Measurements from ENCODE around the gene TEX54.
"Not testable (repeated sequence)": the region's sequence is repeated elsewhere in the genome, so short reads cannot be mapped to it uniquely, and the experiment has no call there.

TEX54 gene

DNA sequence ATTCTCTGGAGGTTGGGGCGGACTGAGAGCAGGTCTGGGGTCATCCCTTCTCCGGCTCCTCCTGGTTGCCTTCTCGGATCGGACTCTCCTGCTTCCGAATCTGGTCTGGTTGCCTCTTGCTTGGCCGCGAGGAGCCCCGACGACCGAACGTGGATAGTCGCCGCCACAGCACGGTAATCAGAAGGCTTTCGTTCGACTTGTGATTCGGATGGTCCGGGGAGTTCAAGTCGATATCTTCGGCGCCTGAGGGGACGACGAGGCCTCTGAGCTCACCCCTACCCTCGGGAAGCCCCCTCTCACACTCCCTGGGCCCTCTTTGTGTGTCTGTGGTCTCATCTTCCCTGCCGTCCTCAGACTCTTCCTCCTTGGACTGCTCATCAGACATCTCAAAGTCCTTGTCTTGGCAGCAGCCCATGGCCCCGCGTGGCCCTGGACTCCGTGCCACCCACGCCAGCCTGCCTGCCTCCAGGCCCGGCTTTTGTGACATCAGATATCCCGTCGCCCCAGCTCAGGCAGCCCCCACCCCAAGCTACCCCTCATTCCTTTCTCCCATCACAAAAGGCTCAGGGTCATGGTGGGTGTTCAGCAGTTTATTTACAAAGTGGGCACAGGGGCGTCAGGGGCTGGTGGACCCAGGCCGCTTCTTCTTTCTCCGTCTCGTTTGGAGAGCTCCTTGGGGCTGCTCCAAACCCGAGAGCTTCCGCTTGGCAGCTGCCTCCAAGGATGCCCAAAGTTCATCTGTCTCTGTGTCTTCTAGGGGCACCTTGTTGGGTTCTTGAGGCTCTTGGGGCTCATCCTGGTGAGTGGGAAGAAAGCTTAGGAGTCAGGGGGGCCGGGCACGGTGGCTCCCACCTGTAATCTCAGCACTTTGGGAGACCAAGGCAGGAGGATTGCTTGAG, at the start of gene TEX54:
TEX54 (minus strand) TSS at position 506 of the 899 bp plus-strand sequence.
- DNase-seq = no peak

DNA sequence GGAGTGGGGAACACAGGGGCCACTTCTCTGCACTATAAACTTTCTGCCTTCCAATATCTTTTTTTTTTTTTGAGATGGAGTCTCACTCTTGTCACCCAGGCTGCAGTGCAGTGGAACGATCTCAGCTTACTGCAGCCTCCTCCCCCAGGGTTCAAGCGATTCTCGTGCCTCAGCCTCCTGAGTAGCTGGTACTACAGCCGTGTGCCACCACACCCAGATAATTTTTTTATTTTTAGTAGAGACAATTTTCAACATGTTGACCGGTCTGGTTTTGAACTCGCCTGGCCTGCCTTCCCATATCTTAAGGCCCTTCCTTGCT, 49.7 kb upstream of the TEX54 start:
- DNase-seq = no peak

DNA sequence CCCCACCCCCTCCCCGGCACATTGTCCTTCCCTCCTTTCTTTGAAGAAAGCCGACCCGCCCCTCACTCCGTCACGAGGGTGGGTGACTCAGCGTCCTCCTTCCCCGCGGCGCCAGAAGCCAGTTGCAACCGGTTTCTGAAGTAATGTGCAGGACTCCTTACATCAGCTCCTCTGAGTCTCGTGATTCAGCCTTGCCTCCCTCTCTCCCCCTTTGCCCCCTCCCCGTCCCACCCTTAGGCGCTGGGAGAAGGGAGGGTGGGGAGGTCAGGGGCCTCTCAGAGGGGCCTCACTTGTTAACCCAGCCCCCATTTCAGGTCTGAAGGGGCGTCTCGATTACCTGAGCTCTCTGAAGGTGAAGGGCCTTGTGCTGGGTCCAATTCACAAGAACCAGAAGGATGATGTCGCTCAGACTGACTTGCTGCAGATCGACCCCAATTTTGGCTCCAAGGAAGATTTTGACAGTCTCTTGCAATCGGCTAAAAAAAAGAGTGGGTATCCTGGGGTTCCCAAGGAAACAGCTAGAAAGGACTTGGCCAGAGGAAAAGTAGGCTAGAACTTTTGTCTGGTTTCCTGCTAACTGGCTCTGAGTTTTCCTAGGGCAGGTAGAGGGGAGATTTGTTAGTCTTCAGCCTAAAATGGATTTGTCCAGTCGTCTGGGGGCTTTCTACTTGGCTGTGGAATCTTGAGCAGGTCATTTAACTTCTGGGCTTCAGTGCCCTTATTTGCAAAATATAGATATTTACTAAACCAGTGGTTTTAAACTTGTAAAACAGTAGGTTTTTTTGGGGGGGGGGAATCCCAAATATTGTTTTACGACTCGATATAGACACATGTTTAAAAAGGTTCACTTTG, 49.2 kb upstream of the TEX54 start:
- peak; percentile 92 for DNase-seq

DNA sequence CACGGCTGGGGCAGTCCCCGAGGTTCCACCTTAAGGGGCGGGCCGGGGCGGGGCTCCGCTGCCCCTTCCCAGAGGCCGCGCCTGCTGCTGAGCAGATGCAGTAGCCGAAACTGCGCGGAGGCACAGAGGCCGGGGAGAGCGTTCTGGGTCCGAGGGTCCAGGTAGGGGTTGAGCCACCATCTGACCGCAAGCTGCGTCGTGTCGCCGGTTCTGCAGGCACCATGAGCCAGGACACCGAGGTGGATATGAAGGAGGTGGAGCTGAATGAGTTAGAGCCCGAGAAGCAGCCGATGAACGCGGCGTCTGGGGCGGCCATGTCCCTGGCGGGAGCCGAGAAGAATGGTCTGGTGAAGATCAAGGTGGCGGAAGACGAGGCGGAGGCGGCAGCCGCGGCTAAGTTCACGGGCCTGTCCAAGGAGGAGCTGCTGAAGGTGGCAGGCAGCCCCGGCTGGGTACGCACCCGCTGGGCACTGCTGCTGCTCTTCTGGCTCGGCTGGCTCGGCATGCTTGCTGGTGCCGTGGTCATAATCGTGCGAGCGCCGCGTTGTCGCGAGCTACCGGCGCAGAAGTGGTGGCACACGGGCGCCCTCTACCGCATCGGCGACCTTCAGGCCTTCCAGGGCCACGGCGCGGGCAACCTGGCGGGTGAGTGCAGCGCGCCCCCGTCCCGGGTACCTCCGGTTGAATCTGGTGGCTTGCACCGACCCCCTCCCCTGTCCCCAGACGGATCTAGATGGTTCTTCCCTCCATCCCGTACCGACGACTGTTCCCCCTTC, 48.4 kb upstream of the TEX54 start, which contains the start of gene SLC3A2:
SLC3A2 (plus strand) TSS at position 94 of the 776 bp plus-strand sequence; CDS start at position 222, 128 bp downstream.
- peak; percentile 85 for DNase-seq

DNA sequence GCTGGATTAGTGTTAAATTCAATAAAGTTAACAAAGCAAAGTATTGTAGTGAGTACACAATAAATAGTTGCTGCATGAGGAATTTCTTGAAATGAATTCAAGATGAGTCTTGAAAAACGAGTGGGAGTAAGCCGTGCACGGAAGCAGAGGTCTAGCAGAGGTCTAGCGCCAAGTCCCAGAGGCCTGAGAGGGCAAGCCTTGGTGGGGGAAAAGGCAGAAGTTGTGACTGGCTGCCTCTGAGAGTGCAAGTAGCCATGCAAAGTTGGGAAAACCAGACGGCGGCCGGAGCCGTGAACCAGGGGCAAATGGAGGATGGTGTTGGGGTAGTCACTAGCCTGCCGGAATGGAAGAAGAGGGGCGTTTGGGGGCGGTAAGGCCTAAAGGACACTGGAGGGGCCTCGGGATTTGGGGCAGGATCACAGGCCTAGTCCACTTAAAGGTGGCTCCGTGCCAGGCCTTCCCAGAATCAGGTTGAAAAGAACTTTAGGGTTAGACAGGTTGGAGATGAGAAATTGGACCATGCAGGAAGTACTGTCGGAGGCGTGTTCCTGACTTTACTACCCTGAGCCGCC, 47.7 kb upstream of the TEX54 start:
- no peak for DNase-seq

DNA sequence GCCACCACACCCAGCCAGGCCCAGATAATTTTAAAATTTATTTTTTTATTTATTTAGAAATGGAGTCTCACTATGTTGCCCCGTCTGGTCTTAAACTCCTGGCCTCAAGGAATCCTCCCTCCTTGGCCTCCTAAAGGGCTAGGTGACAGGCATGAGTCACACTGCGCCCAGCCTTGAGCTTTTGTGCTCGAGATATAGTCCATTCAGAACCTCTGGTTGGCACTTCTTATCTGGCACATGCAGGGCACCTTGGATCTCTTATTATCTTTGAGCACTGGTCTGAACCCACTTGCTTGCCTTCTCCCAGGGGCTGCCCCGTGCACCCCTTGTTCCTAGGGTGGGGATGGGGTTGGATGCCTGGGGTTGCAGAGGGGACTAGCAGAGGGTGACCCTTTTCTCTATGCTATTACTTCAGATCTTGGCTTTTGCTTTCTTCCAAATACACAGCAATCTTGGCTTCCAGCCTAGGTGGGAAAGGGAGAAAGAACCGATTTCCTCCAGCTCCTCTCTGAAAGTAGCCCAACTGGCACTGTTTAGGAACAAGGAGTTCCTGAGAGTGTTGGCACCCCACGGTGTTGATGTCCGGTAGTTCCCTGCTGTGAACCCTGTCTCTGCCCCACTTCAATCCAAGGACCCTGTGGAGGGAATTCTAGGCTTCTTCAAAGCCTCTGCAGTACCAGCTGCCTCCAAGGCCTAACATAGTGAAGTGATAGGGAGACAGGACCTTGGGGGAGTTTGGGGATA, 46.8 kb upstream of the TEX54 start:
- DNase-seq = no peak

DNA sequence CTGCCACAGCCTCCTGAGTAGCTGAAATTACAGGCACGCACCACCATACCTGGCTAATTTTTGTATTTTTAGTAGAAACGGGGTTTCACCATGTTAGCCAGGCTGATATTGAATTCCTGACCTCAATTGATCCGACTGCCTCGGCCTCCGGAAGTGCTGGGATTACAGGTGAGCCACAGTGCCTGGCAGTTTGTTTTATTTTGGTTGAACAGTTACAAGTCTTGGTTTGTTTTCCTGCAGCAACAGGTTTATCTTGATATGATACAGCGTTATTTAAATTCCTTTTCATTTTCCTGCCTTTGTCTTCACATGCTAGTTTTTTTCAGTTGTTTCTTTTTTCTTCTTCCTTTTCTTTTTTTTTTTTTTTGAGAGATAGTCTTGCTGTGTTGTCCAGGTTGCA, 44.1 kb upstream of the TEX54 start:
- no peak for DNase-seq

DNA sequence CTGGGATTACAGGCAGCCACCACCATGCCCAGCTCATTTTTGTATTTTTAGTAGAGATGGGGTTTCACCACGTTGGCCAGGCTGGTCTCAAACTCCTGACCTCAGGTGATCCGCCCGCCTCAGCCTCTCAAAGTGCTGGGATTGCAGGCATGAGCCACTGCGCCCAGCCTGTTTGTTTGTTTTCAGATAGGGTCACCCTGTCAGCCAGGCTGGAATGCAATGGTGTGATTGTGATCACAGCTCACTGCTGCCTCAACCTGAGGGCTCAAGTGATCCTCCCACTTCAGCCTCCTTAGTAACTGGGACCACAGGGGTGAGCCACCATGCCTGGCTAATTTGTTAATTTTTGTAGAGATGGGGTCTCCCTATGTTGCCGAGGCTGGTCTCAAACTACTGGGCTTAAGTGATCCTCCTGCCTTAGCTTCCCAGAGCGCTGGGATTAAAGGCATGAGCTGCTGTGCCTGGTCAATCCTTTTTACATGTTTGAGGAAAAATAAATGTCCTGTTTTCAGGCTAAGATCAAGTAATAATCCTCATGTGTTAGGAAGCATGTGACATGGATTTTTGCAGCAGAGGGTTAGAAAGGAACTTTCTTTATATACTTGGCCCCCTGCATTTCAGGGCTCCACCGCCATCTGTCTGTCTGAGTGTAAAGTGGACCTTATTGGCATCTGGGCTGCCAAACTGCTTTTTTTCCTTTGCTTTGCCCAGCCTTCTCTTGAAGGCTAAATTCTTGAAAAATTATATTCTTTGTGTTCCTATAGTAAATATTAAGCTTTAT, 43.2 kb upstream of the TEX54 start:
- DNase-seq = no peak

DNA sequence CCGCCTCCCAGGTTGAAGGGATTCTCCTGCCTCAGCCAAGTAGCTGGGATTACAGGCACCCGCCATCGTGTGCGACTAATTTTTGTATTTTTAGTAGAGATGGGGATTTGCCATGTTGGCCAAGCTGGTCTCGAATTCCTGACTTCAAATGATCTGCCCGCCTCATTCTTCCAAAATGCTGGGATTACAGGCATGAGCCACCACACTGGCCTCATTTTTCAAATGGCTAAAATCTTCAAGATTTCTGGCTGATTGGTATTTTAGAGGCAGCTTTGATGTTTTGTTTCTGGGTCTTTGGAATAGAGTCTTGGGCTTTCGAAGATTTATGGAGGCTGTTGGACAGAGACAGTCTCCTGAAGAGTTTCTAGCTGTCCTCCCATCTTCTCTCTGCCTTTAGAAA, 42.2 kb upstream of the TEX54 start:
- no peak for DNase-seq

DNA sequence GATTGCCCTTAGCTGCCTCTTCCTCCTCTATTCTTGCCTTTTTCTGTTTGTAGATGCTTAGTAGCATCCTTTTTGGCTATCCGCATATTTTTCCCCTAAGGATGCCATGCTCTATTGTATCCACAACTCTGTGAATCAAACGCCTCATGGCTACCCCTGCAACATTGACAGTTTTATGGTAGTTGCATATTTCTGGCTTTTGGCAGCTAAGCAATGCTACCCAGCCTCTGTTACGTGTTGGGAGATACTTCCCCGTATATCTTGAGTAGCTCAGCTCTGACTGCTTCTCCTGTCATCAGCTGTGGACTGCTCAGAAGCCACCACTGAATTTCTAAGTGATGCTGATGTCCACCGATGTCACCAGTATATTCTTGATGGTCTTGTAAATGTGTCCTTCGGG, 33.0 kb upstream of the TEX54 start:
- no peak for DNase-seq

DNA sequence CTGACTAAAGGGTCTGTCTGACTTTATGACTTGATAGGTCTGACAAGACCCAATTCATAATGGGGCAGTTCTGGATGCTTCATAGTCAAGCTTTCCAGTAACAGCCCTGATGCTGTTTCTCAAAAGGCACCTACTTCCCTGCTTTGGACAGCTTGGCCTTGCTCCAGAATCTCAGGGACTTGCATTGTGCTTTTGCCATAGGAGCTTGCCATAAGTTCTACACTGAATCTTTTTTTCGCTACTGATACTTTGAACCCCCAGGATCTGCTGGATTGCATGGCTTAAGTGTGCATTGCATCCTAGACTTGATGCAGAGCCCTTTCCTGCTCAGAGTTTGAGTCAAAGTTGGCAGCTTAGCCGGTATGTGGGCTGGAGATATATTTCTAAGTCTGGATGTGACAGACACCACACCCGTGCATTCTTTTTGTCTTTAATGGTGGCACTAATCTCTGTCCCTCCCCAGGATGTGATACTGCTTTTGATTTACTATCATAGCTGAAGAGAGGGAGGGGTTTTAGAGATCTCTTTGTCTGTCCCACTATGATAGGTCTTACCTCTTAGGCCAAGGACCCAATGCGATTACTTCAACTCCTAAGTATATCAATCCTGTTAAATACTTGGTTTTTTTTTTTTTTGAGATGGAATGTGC, 31.2 kb upstream of the TEX54 start:
- DNase-seq = no peak

DNA sequence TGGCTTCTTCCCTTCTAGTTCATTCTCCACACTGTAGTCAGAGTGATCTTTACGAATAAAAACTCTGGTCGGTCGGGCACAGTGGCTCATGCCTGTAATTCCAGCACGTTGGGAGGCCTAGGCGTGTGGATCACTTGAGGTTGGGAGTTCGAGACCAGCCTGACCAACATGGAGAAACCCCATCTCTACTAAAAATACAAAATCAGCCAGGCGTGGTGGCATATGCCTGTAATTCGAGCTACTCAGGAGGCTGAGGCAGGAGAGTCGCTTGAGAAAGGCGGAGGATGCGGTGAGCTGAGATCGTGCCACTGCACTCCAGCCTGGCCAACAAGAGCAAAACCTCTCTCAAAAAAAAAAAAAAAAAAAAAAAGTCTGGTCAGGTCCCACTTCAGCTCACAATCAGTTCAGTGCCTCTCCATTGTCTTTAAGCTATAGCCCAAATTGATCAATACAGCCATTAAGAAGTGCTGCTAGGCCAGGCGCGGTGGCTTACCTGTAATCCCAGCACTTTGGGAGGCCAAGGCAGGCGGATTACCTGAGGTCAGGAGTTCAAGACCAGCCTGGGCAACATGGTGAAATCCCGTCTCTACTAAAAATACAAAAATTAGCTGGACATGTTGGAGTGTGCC, 29.0 kb upstream of the TEX54 start:
- DNase-seq = not testable (repeated sequence)

DNA sequence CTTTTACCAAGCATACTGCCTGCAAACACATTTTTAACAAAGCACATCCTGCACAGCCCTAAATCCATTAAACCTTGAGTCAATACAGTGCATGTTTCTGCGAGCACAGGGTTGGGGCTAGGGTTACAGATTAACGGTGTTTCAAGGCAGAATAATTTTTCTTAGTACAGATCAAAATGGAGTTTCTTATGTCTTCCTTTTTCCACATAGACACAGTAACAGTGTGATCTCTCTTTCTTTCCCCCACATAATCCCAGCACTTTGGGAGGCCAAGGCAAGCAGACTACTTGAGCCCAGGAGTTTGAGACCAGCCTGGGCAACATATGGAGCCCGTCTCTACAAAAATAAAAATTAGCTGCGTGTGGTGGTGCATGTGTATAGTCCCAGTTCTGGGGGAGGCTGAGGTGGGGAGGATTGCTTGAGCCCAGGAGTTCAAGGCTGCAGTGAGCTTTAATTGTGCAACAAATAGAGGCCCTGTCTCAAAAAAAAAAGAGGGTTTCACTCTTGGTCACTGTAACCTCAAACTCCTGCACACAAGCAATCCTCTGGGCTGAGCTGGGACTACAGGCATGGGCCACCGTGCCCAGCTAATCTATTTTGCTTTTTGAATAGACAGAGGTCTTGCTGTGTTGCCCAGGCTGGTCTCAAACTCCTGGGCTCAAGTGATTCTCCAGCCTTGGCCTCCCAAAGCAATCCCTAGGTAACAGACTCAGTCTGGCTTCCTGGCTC, 28.4 kb upstream of the TEX54 start:
- DNase-seq = no peak

DNA sequence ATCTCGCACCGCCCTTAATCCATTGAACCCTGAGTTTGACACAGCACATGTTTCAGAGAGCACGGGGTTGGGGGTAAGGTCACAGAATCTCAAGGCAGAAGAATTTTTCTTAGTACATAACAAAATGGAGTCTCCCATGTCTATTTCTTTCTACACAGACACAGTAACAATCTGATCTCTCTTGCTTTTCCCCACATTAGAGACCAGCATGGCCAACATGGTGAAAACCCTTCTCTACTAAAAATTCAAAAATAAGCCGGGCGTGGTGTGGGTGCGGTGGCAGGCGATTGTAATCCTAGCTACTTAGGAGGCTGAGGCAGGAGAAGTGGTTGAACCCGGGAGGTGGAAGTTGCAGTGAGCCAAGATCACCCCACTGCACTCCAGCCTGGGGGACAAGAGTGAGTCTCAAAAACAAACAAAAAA, 26.7 kb upstream of the TEX54 start:
- not testable (repeated sequence) for DNase-seq

DNA sequence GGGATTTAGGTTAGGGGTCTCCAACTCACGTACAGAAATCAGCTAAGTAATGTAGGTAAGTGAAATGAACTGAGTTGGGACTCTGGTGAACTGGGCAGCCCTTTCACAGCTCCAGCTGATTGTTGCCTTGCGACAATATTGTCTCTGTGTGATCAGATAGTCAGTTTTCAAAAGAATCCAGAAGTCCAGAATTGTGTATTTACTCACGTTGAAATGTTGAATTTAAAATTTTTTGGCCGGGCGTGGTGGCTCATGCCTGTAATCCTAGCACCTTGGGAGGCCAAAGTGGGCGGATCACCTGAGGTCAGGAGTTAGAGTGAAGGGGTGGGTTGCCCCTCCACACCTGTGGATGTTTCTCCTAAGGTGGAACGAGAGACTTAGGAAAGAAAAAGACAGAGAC, 25.6 kb upstream of the TEX54 start:
- no peak for DNase-seq

DNA sequence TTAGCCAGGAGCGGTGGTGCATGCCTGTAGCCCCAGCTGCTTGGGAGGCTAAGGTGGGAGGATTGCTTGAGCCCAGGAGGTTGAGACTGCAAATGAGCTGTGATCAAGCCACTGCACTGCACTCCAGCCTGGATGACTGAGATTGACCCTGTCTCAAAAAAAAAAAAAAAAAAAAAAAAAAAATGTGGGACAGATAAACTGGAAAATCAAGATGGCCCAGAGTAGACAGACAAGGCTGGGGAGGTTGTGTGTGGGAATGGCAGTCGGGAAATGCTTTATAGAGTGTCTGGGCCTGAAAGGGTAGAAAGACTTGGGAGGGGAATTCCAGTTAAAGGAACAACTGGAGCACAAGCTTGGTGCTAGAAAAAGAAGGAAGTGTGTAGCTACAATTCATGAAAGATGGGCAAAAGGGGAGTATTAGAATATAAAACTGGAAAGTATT, 24.9 kb upstream of the TEX54 start:
- DNase-seq = no peak

DNA sequence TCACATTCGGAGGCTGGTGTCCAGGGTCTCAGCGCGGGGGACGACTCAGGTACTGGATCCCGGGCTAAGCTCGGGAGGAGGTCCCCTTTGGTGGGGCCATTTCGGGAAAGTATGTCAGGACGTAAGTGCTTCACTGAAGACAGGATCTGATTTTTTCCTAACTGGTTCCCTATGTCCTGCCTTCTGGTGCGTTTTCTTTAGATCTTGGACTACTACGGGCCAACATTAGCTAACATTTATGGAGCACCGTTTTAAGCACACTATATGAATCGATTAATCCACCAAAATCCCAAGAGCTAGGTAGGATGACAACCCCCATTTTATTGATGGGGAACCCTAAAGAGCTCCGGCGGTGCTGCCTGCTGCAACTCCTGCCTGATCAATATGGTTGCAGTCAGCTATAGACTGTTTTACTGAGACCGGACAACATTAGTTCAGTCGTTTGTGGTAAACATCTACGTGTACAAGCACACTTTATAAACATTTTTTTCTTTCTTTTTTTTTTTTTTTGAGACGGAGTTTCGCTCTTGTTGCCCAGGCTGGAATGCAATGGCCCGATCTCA, 23.8 kb upstream of the TEX54 start:
- peak; percentile 24 for DNase-seq

DNA sequence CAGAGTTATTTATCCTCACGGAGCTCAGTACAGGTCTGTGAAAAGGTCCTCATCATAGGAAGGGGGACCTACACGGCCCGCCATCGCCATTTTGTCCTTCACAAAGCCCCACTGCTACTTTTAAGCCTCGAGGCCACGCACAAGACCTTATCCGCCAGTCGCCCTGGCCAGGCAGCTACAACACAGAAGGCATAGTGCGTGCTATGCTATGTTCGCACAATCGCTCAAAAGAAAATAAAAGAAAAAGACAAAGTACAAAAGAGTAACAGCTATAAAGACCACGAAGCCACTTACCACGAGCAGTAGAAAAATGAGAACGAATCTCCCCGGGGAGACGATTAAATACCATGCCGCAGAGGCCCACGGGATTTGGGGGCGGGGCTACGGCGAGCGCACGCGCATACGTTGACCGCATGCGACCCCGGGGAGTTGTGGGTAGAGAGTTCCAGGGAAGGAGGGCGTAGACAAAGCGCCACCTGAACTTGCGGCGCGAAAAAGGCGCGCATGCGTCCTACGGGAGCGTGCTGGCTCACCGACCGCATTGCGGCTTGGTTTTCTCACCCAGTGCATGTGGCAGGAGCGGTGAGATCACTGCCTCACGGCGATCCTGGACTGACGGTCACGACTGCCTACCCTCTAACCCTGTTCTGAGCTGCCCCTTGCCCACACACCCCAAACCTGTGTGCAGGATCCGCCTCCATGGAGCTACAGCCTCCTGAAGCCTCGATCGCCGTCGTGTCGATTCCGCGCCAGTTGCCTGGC, 23.1 kb upstream of the TEX54 start:
- DNase-seq = peak; percentile 99

Measured in CD4-positive, alpha-beta T cell treated with Interleukin-17A for 1 hour (primary cell).